Endodermal cell (in vitro differentiated cells): ENCODE results near the gene ADAM19. TPM values are rescaled to one million over a fixed set of nuclear protein-coding genes. Genes with fewer than 3 reads are reported as not detected.
A peak's percentile ranks its signal among the peaks of the same experiment; 100 is the strongest.
"Not testable (repeated sequence)": the region's sequence is repeated elsewhere in the genome, so short reads cannot be mapped to it uniquely, and the experiment has no call there.

Experiments used
- DNase-seq: peaks from one replicate; pipeline ENCODE4 v3.0.0-alpha.2; 2017
- H3K27ac ChIP-seq: 2 replicates; pipeline ENCODE4 v1.5.1; 2013; ENCODE audit warnings: mild to moderate bottlenecking, low read depth, low read length, moderate library complexity
- H3K27me3 ChIP-seq: 2 replicates; pipeline ENCODE4 v1.6.1; 2013; ENCODE audit warnings: mild to moderate bottlenecking, low read length, moderate library complexity; ENCODE audit not compliant: insufficient read depth, control insufficient read depth, poor library complexity, severe bottlenecking
- H3K36me3 ChIP-seq: 2 replicates; pipeline ENCODE4 v1.7.0; 2013; ENCODE audit warnings: mild to moderate bottlenecking, low read length, moderate library complexity; ENCODE audit not compliant: control insufficient read depth, insufficient read depth
- H3K4me1 ChIP-seq: one replicate; pipeline ENCODE4 v1.7.0; 2013; ENCODE audit warnings: low read length; ENCODE audit not compliant: control insufficient read depth, insufficient read depth
- H3K4me3 ChIP-seq: 2 replicates; pipeline ENCODE4 v1.5.1; 2013; ENCODE audit warnings: mild to moderate bottlenecking, low read length, moderate library complexity
- H3K9ac ChIP-seq: 2 replicates; pipeline ENCODE4 v1.6.1; 2013; ENCODE audit warnings: mild to moderate bottlenecking, low read length, moderate library complexity; ENCODE audit not compliant: poor library complexity, severe bottlenecking; ENCODE audit errors: extremely low read depth
- H3K9me3 ChIP-seq: 2 replicates; pipeline ENCODE4 v1.6.1; 2013; ENCODE audit warnings: mild to moderate bottlenecking, low read length, moderate library complexity; ENCODE audit not compliant: control insufficient read depth
- H3K27ac Mint-ChIP-seq: 2 replicates; pipeline ENCODE4 v1.8.0; 2020; ENCODE audit warnings: mixed read lengths
- H3K27me3 Mint-ChIP-seq: 2 replicates; pipeline ENCODE4 v1.8.0; 2021; ENCODE audit warnings: mild to moderate bottlenecking, mixed read lengths; ENCODE audit not compliant: insufficient read depth
- H3K36me3 Mint-ChIP-seq: 2 replicates; pipeline ENCODE4 v1.8.0; 2020; ENCODE audit warnings: low read depth, mixed read lengths
- H3K4me1 Mint-ChIP-seq: 2 replicates; pipeline ENCODE4 v1.8.0; 2020; ENCODE audit warnings: mixed read lengths
- H3K4me3 Mint-ChIP-seq: 2 replicates; pipeline ENCODE4 v1.8.0; 2020; ENCODE audit warnings: mild to moderate bottlenecking, moderate library complexity, mixed read lengths
- H3K9me3 Mint-ChIP-seq: 2 replicates; pipeline ENCODE4 v1.8.0; 2020; ENCODE audit warnings: mild to moderate bottlenecking, mixed read lengths
- WGBS, 2 experiments: methylation state at CpG; one replicate each; pipeline versions ENCODE4 v1.1.5 to v1.1.7; 2013; ENCODE audit warnings: missing lambda C conversion rate in 2 of 2, mixed read lengths in 1 of 2; ENCODE audit not compliant: insufficient coverage in 1 of 2, insufficient read length in 1 of 2; 5-methylcytosine and 5-hydroxymethylcytosine counted together
- total RNA-seq, 2 donors: library from RNA; stranded (reverse); fragmentation: NEBNext Ultra II Directional in 1 of 2; extraction: Animal tissue kit (Norgen Biotek cat#: 25700) in 1 of 2; gene quantifications; 2 replicates in 1 of 2; 3 replicates in 1 of 2; pipeline ENCODE4 v1.2.1, GENCODE V29; 2021
- TF ChIP-seq, protein P1 (sequence below): fragments of 200-600 bp; sonication (generic); conservative IDR thresholded peaks from 2 replicates; pipeline ENCODE4 v1.5.0; 2021; ENCODE audit warnings: antibody characterized with exemption, mild to moderate bottlenecking

The ADAM19 gene
- total RNA-seq, 2 donors from 2014 or later: 96.1 to 119 TPM

- no peaks in the 10 kb centered on the region for H3K4me1 Mint-ChIP-seq
- 92 to 96% methylated on average over 4 of the region's 4 CpGs for WGBS, 2 experiments
- no peak overlapping the region for H3K9ac ChIP-seq
- H3K4me1 ChIP-seq: no peaks in the 10 kb centered on the region
- no peaks in the 10 kb centered on the region for H3K27me3 ChIP-seq
- DNase-seq: no peak
- H3K27me3 Mint-ChIP-seq: peaks cover 4% of the 10 kb centered on the region
- H3K9me3 ChIP-seq: peaks cover 8% of the 10 kb centered on the region
- no peaks in the 10 kb centered on the region for H3K36me3 ChIP-seq
- no peak overlapping the region for H3K27ac ChIP-seq
- H3K9me3 Mint-ChIP-seq: peaks cover 12% of the 10 kb centered on the region
- H3K4me3 ChIP-seq: no peak overlapping the region
- H3K36me3 Mint-ChIP-seq: no peaks in the 10 kb centered on the region
- TF ChIP-seq, protein P1, sequence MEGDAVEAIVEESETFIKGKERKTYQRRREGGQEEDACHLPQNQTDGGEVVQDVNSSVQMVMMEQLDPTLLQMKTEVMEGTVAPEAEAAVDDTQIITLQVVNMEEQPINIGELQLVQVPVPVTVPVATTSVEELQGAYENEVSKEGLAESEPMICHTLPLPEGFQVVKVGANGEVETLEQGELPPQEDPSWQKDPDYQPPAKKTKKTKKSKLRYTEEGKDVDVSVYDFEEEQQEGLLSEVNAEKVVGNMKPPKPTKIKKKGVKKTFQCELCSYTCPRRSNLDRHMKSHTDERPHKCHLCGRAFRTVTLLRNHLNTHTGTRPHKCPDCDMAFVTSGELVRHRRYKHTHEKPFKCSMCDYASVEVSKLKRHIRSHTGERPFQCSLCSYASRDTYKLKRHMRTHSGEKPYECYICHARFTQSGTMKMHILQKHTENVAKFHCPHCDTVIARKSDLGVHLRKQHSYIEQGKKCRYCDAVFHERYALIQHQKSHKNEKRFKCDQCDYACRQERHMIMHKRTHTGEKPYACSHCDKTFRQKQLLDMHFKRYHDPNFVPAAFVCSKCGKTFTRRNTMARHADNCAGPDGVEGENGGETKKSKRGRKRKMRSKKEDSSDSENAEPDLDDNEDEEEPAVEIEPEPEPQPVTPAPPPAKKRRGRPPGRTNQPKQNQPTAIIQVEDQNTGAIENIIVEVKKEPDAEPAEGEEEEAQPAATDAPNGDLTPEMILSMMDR: no peak
- H3K27ac Mint-ChIP-seq: no peak overlapping the region
- H3K4me3 Mint-ChIP-seq: no peak overlapping the region
These were observed 141.5 kb downstream of the ADAM19 start for GRCh38 chr5:157434096-157434495.

DNA sequence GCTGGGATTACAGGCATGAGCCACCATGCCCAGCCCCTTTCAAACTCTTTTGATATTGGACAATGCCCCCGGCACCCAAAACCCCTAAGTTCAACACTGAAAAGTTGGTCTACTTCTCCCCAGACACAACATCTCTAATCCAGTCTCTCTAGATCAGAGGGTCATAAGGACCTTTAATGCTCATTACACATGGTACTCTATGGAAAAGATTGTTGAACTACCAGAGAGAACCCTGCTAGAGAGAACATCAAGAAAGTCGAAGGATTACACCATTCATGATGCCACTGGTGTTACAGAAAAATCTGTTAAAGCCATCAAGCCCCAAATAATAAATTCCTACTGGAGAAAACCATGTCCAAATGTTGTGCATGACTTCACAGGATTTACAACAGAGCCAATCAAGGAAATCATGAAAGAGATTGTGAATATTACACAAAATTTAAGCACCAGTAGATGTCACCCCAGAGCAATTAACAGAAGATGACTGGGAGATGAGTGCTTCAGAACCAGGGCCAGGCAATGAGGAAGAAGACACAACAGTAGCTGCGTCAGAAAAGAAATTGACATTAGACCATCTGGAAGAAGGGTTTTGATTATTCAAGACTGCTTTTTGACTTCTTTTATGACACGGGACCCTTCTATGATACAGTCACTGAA, 143.9 kb downstream of the ADAM19 start:
- no peak overlapping the region for H3K9ac ChIP-seq
- TF ChIP-seq, protein P1: peak; percentile 67
- no peaks in the 10 kb centered on the region for H3K27me3 ChIP-seq
- H3K9me3 ChIP-seq: peaks cover 8% of the 10 kb centered on the region
- Mint-ChIP-seq H3K4me1 (no peaks in the 10 kb centered on the region), H3K4me3 (no peak overlapping the region), H3K9me3 (peaks cover 9% of the 10 kb centered on the region), H3K36me3 (no peaks in the 10 kb centered on the region), H3K27ac (no peak overlapping the region), H3K27me3 (peaks cover 13% of the 10 kb centered on the region)
- H3K27ac ChIP-seq: no peak overlapping the region
- H3K36me3 ChIP-seq: no peaks in the 10 kb centered on the region
- no peak for DNase-seq
- 54 to 63% methylated on average over 4 of the region's 4 CpGs for WGBS, 2 experiments
- H3K4me1 ChIP-seq: no peaks in the 10 kb centered on the region
- no peak overlapping the region for H3K4me3 ChIP-seq

DNA sequence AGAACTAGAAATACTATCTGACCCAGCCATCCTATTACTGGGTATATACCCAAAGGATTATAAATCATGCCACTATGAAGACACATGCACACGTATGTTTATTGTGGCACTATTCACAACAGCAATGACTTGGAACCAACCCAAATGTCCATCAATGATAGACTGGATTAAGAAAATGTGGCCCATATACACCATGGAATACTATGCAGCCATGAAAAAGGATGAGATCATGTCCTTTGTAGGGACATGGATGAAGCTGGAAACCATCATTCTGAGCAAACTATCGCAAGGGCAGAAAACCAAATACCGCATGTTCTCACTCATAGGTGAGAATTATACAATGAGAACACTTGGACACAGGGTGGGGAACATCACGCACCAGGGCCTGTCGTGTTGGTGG, 145.7 kb downstream of the ADAM19 start:
- not testable (repeated sequence) for H3K4me1 ChIP-seq, H3K4me3 ChIP-seq, H3K27ac ChIP-seq, H3K36me3 Mint-ChIP-seq, H3K4me1 Mint-ChIP-seq, H3K27ac Mint-ChIP-seq, DNase-seq, H3K36me3 ChIP-seq, H3K4me3 Mint-ChIP-seq, H3K27me3 ChIP-seq, H3K9ac ChIP-seq
- peaks cover 15% of the 10 kb centered on the region for H3K9me3 ChIP-seq
- H3K9me3 Mint-ChIP-seq: peaks cover 17% of the 10 kb centered on the region
- H3K27me3 Mint-ChIP-seq: peaks cover 20% of the 10 kb centered on the region
- 95 to 96% methylated on average over 4 to 5 of the region's 5 CpGs for whole genome bisulfite sequencing, 2 experiments

Other genes starting within 250 kb of the ADAM19 start
- not detected for gene NIPAL4, start 115.6 kb downstream of the ADAM19 start, total RNA-seq
- gene SOX30, start 76.7 kb upstream of the ADAM19 start, total RNA-seq: under 1 TPM in 1 of 2 donors, not detected in 1; 0.48 TPM
- not detected for gene C5orf52, start 95.8 kb upstream of the ADAM19 start, total RNA-seq
- gene THG1L, start 155.6 kb upstream of the ADAM19 start, total RNA-seq: 10 to 100 TPM; 11.6 to 13.8 TPM
- gene LSM11, start 167.9 kb upstream of the ADAM19 start, total RNA-seq: 1 to 10 TPM; 3.7 to 4.5 TPM